Activated CD4-positive, alpha-beta memory T cell treated with anti-CD3 and anti-CD28 coated beads for 36 hours (primary cell): ENCODE data around the gene LSM14B. TPM values are rescaled to one million over a fixed set of nuclear protein-coding genes. Genes with fewer than 3 reads are reported as not detected.

ENCODE experiments used
- CTCF ChIA-PET: fragments of 350-600 bp; sonication (Branson Sonifier 250); formaldehyde crosslinking; loops from one replicate; lab custom pipeline; 2021; ENCODE audit warnings: antibody characterized with exemption, inconsistent platforms; lab: Charles Lee
- POLR2A ChIA-PET: fragments of 350-600 bp; sonication (Branson Sonifier 250); formaldehyde crosslinking; loops from one replicate; lab custom pipeline; 2021; ENCODE audit warnings: antibody characterized with exemption; lab: Charles Lee
- DNase-seq: peaks from one replicate; pipeline ENCODE4 v3.0.0-alpha.2; 2020
- H3K27ac Mint-ChIP-seq: one replicate; pipeline ENCODE4 v1.8.0; 2021; ENCODE audit warnings: mixed read lengths
- H3K27me3 Mint-ChIP-seq: one replicate; pipeline ENCODE4 v1.8.0; 2021; ENCODE audit warnings: mixed read lengths
- H3K36me3 Mint-ChIP-seq: one replicate; pipeline ENCODE4 v1.8.0; 2021; ENCODE audit warnings: mixed read lengths
- H3K4me1 Mint-ChIP-seq: one replicate; pipeline ENCODE4 v1.8.0; 2021; ENCODE audit warnings: low read depth, mixed read lengths
- H3K4me3 Mint-ChIP-seq: one replicate; pipeline ENCODE4 v1.8.0; 2021; ENCODE audit warnings: mild to moderate bottlenecking, mixed read lengths
- H3K9me3 Mint-ChIP-seq: one replicate; pipeline ENCODE4 v1.8.0; 2021; ENCODE audit warnings: mixed read lengths
- intact Hi-C: fragments of 100-400 bp; cut with micrococcal nuclease; formaldehyde crosslinking; loops from one replicate; pipeline ENCODE4 v1.15.1; 2023
- total RNA-seq, 2 experiments: library from RNA; stranded (reverse); gene quantifications; one replicate each; pipeline ENCODE4 v1.2.3, GENCODE V29; 2021

Gene LSM14B
- total RNA-seq, 2 experiments from 2014 or later, result 33.4 to 35.1 TPM

- intact Hi-C loops, result no loop called here
- peaks cover 20% of the 10 kb centered on the region for H3K4me1 Mint-ChIP-seq
- DNase-seq, result no peak
- H3K9me3 Mint-ChIP-seq, result peaks cover 11% of the 10 kb centered on the region
- ChIA-PET CTCF (no interaction called here), POLR2A (no interaction called here)
- peaks cover 29% of the 10 kb centered on the region for H3K36me3 Mint-ChIP-seq
- H3K27me3 Mint-ChIP-seq, result no peaks in the 10 kb centered on the region
- H3K4me3 Mint-ChIP-seq, result no peak overlapping the region
- H3K27ac Mint-ChIP-seq, result no peak overlapping the region
Observed at GRCh38 chr20:62150310-62150575, 28.0 kb downstream of the LSM14B start.

GRCh38 chr20:62151225-62151624, 28.9 kb downstream of the LSM14B start:
- Mint-ChIP-seq H3K4me1 (peaks cover 11% of the 10 kb centered on the region), H3K4me3 (no peak overlapping the region), H3K27me3 (no peaks in the 10 kb centered on the region), H3K9me3 (peaks cover 11% of the 10 kb centered on the region), H3K36me3 (peaks cover 30% of the 10 kb centered on the region), H3K27ac (no peak overlapping the region)
- DNase-seq, result no peak
- intact Hi-C loops, result no loop called here
- ChIA-PET POLR2A (no interaction called here), CTCF (no interaction called here)

- DNase-seq, result no peak
- peaks cover 11% of the 10 kb centered on the region for H3K9me3 Mint-ChIP-seq
- CTCF ChIA-PET, result interaction anchor here (0.6 kb wide), 1 partner anchor 35 kb away, joined by 7 read pairs; no protein-coding TSS in a partner anchor
- no peak overlapping the region for H3K4me3 Mint-ChIP-seq
- H3K27ac Mint-ChIP-seq, result no peak overlapping the region
- intact Hi-C loops, result no loop called here
- no peaks in the 10 kb centered on the region for H3K27me3 Mint-ChIP-seq
- H3K36me3 Mint-ChIP-seq, result peaks cover 30% of the 10 kb centered on the region
- peaks cover 11% of the 10 kb centered on the region for H3K4me1 Mint-ChIP-seq
- POLR2A ChIA-PET, result interaction anchor here (0.6 kb wide), 1 partner anchor 138 kb away, joined by 4 read pairs; no protein-coding TSS in a partner anchor
Observed at GRCh38 chr20:62151835-62152364, 29.6 kb downstream of the LSM14B start.

GRCh38 chr20:62155428-62156253, 33.4 kb downstream of the LSM14B start:
- CTCF ChIA-PET, result interaction anchor here (0.9 to 1.1 kb wide), 3 partner anchors 11 to 145 kb away, joined by 5 to 9 read pairs (median 7); no protein-coding TSS in a partner anchor
- no peak overlapping the region for H3K27ac Mint-ChIP-seq
- H3K27me3 Mint-ChIP-seq, result no peaks in the 10 kb centered on the region
- H3K36me3 Mint-ChIP-seq, result peaks cover 33% of the 10 kb centered on the region
- no peak for DNase-seq
- peaks cover 20% of the 10 kb centered on the region for H3K4me1 Mint-ChIP-seq
- peaks cover 11% of the 10 kb centered on the region for H3K9me3 Mint-ChIP-seq
- H3K4me3 Mint-ChIP-seq, result no peak overlapping the region
- POLR2A ChIA-PET, result no interaction called here
- intact Hi-C loops, result no loop called here

GRCh38 chr20:62156254-62156556, 33.9 kb downstream of the LSM14B start:
- H3K27me3 Mint-ChIP-seq, result no peaks in the 10 kb centered on the region
- peaks cover 25% of the 10 kb centered on the region for H3K4me1 Mint-ChIP-seq
- H3K36me3 Mint-ChIP-seq, result peaks cover 34% of the 10 kb centered on the region
- H3K9me3 Mint-ChIP-seq, result peaks cover 11% of the 10 kb centered on the region
- POLR2A ChIA-PET, result no interaction called here
- H3K4me3 Mint-ChIP-seq, result no peak overlapping the region
- CTCF ChIA-PET, result interaction anchor here (0.9 to 1.1 kb wide), 3 partner anchors 11 to 145 kb away, joined by 5 to 9 read pairs (median 7); no protein-coding TSS in a partner anchor
- H3K27ac Mint-ChIP-seq, result no peak overlapping the region
- DNase-seq, result no peak
- intact Hi-C loops, result no loop called here

GRCh38 chr20:62156592-62157386, 34.5 kb downstream of the LSM14B start:
- peak; percentile 81 for DNase-seq
- peaks cover 25% of the 10 kb centered on the region for H3K4me1 Mint-ChIP-seq
- H3K4me3 Mint-ChIP-seq, result no peak overlapping the region
- H3K27ac Mint-ChIP-seq, result no peak overlapping the region
- intact Hi-C loops, result loop anchor here (1.0 kb wide), 1 partner anchor 146 kb away; no protein-coding TSS in a partner anchor
- CTCF ChIA-PET, result interaction anchor here (0.9 to 1.1 kb wide), 3 partner anchors 12 to 146 kb away, joined by 5 to 9 read pairs (median 7); no protein-coding TSS in a partner anchor
- POLR2A ChIA-PET, result no interaction called here
- H3K36me3 Mint-ChIP-seq, result peaks cover 36% of the 10 kb centered on the region
- no peaks in the 10 kb centered on the region for H3K27me3 Mint-ChIP-seq
- peaks cover 11% of the 10 kb centered on the region for H3K9me3 Mint-ChIP-seq

- Mint-ChIP-seq H3K4me1 (peaks cover 25% of the 10 kb centered on the region), H3K36me3 (peaks cover 32% of the 10 kb centered on the region), H3K9me3 (peaks cover 11% of the 10 kb centered on the region), H3K27me3 (no peaks in the 10 kb centered on the region), H3K27ac (no peak overlapping the region), H3K4me3 (no peak overlapping the region)
- ChIA-PET POLR2A (no interaction called here), CTCF (no interaction called here)
- DNase-seq, result no peak
- intact Hi-C loops, result loop anchor here (1.0 kb wide), 1 partner anchor 147 kb away; no protein-coding TSS in a partner anchor
Observed at GRCh38 chr20:62157387-62158087, 35.3 kb downstream of the LSM14B start.

GRCh38 chr20:62158088-62158400, 35.8 kb downstream of the LSM14B start:
- POLR2A ChIA-PET, result no interaction called here
- peaks cover 25% of the 10 kb centered on the region for H3K4me1 Mint-ChIP-seq
- peaks cover 27% of the 10 kb centered on the region for H3K36me3 Mint-ChIP-seq
- DNase-seq, result no peak
- H3K27me3 Mint-ChIP-seq, result no peaks in the 10 kb centered on the region
- H3K9me3 Mint-ChIP-seq, result peaks cover 8% of the 10 kb centered on the region
- H3K27ac Mint-ChIP-seq, result no peak overlapping the region
- intact Hi-C loops, result no loop called here
- CTCF ChIA-PET, result no interaction called here
- H3K4me3 Mint-ChIP-seq, result no peak overlapping the region

- Mint-ChIP-seq H3K9me3 (peaks cover 4% of the 10 kb centered on the region), H3K4me1 (peaks cover 25% of the 10 kb centered on the region), H3K4me3 (no peak overlapping the region), H3K27me3 (no peaks in the 10 kb centered on the region), H3K27ac (no peak overlapping the region), H3K36me3 (peaks cover 24% of the 10 kb centered on the region)
- ChIA-PET CTCF (no interaction called here), POLR2A (no interaction called here)
- no peak for DNase-seq
- intact Hi-C loops, result no loop called here
Observed at GRCh38 chr20:62158541-62158940, 36.3 kb downstream of the LSM14B start.

- H3K4me3 Mint-ChIP-seq, result no peak overlapping the region
- DNase-seq, result no peak
- H3K9me3 Mint-ChIP-seq, result no peaks in the 10 kb centered on the region
- ChIA-PET CTCF (no interaction called here), POLR2A (interaction anchor here (1.2 kb wide), 2 partner anchors 14 to 17 kb away, joined by 4 read pairs; partner anchors contain the start of gene PSMA7)
- peaks cover 25% of the 10 kb centered on the region for H3K4me1 Mint-ChIP-seq
- H3K27ac Mint-ChIP-seq, result no peak overlapping the region
- no peaks in the 10 kb centered on the region for H3K27me3 Mint-ChIP-seq
- intact Hi-C loops, result no loop called here
- H3K36me3 Mint-ChIP-seq, result peaks cover 24% of the 10 kb centered on the region
Observed at GRCh38 chr20:62159052-62159451, 36.8 kb downstream of the LSM14B start.

- peaks cover 24% of the 10 kb centered on the region for H3K36me3 Mint-ChIP-seq
- no peaks in the 10 kb centered on the region for H3K9me3 Mint-ChIP-seq
- ChIA-PET CTCF (no interaction called here), POLR2A (interaction anchor here (0.5 to 1.2 kb wide), 3 partner anchors 15 to 365 kb away, joined by 3 to 4 read pairs (median 4); partner anchors contain the start of gene PSMA7)
- peak overlapping the region; percentile 34 for H3K27ac Mint-ChIP-seq
- DNase-seq, result peak; percentile 93
- peaks cover 25% of the 10 kb centered on the region for H3K4me1 Mint-ChIP-seq
- no peaks in the 10 kb centered on the region for H3K27me3 Mint-ChIP-seq
- H3K4me3 Mint-ChIP-seq, result peak overlapping the region; percentile 28
- intact Hi-C loops, result loop anchor here (1.0 to 2.0 kb wide), 2 partner anchors 17 to 22 kb away; partner anchors contain the start of genes PSMA7 and SS18L1
Observed at GRCh38 chr20:62159839-62160238, 37.6 kb downstream of the LSM14B start.
